K562 (cell line): ENCODE measurements around the gene PLP2. TPM values are rescaled to one million over a fixed set of nuclear protein-coding genes. Genes with fewer than 3 reads are reported as not detected.

ENCODE experiments used
- ATAC-seq: fragments of 200-7000 bp; cut with Tn5 transposase; 3 replicates; pipeline ENCODE4 v1.9.1; 2020; ENCODE audit warnings: moderate library complexity
- BruUV-seq: library from RNA; stranded (reverse); fragments of 400-500 nt; replicated peaks from 2 replicates; lab custom pipeline; 2021; lab: Mats Ljungman, UMichigan
- CTCF ChIA-PET: fragments of 300-600 bp; formaldehyde crosslinking; extraction: SDS; loops from one replicate; lab custom pipeline; 2021; ENCODE audit warnings: low intra/inter-chr PET ratio; lab: Yijun Ruan, JAX
- POLR2A ChIA-PET: fragments of 300-600, 350-650 bp; sonication (Branson Sonifier 250); formaldehyde crosslinking; extraction: SDS; loops from one replicate; lab custom pipeline; 2021; ENCODE audit warnings: antibody characterized with exemption, inconsistent platforms; lab: Yijun Ruan, JAX
- DNase-seq, 4 experiments: peaks; one replicate each; pipeline versions ENCODE4 v3.0.0 to v3.0.0-alpha.2; 2011 to 2018; ENCODE audit warnings: low spot score in 3 of 4, mixed read lengths in 3 of 4; ENCODE audit errors: extremely low read depth in 1 of 4
- FAIRE-seq: peaks from 2 replicates; lab custom pipeline; 2011; peaks lifted over from hg19 to GRCh38; lab: Jason Lieb, UNC
- H2AFZ ChIP-seq: 2 replicates; pipeline ENCODE4 v1.6.0; 2011; ENCODE audit warnings: low read depth, low read length, control low read depth, inconsistent platforms
- H3K27ac ChIP-seq: fragments of 200-600 bp; 3 replicates; pipeline ENCODE4 v1.8.0; 2011; ENCODE audit warnings: low read depth, mild to moderate bottlenecking, control low read depth, inconsistent platforms, low read length, moderate library complexity, mixed read lengths; ENCODE audit errors: extremely low read depth
- H3K27me3 ChIP-seq, 2 experiments: fragments of 300-600 bp in 1 of 2; 2 replicates in 1 of 2; 3 replicates in 1 of 2; pipeline versions ENCODE4 v1.6.0 to v1.8.0; 2011; ENCODE audit warnings: inconsistent platforms in 2 of 2, low read length in 2 of 2, mild to moderate bottlenecking in 1 of 2, mixed read lengths in 1 of 2, moderate library complexity in 1 of 2; ENCODE audit not compliant: control insufficient read depth in 2 of 2, insufficient read depth in 2 of 2
- H3K36me3 ChIP-seq: fragments of 300-600 bp; 3 replicates; pipeline ENCODE4 v1.8.0; 2011; ENCODE audit warnings: mild to moderate bottlenecking, low read length, inconsistent platforms; ENCODE audit not compliant: control insufficient read depth, insufficient read depth
- H3K4me1 ChIP-seq, 2 experiments: fragments of 200-600 bp in 1 of 2; replicated peaks in 1 of 2; 2 replicates in 1 of 2; 3 replicates in 1 of 2; pipeline versions ENCODE4 v1.5.1 to v1.8.0; 2011; ENCODE audit warnings: inconsistent platforms in 2 of 2, low read length in 2 of 2, mild to moderate bottlenecking in 1 of 2, mixed read lengths in 1 of 2, moderate library complexity in 1 of 2; ENCODE audit not compliant: control insufficient read depth in 2 of 2, insufficient read depth in 2 of 2
- H3K4me2 ChIP-seq: 2 replicates; pipeline ENCODE4 v1.6.1; 2011; ENCODE audit warnings: low read length, control low read depth, inconsistent platforms, mixed read lengths; ENCODE audit not compliant: insufficient read depth
- H3K4me3 ChIP-seq: fragments of 200-600 bp; sonication (generic), shearing (Covaris generic); 2 replicates; pipeline ENCODE4 v1.5.1; 2016; ENCODE audit warnings: control low read depth, inconsistent platforms
- H3K79me2 ChIP-seq: fragments of 200-600 bp; 3 replicates; pipeline ENCODE4 v1.8.0; 2011; ENCODE audit warnings: low read length, inconsistent platforms; ENCODE audit not compliant: control insufficient read depth, insufficient read depth
- H3K9ac ChIP-seq, 2 experiments: 2 replicates each; pipeline versions ENCODE4 v1.6.0 to v1.6.1; 2011; ENCODE audit warnings: low read depth in 2 of 2, low read length in 2 of 2, control low read depth in 1 of 2, inconsistent platforms in 1 of 2, mild to moderate bottlenecking in 1 of 2, mixed read lengths in 1 of 2; ENCODE audit not compliant: insufficient read depth in 1 of 2
- H3K9me1 ChIP-seq: one replicate; pipeline ENCODE4 v1.6.0; 2011; ENCODE audit warnings: inconsistent platforms, mild to moderate bottlenecking, low read length, moderate library complexity; ENCODE audit not compliant: control insufficient read depth, insufficient read depth
- H3K9me3 ChIP-seq: replicated peaks from 2 replicates; pipeline ENCODE4 v1.5.1; 2011; ENCODE audit warnings: low read depth, low read length, inconsistent platforms; ENCODE audit not compliant: control insufficient read depth, insufficient read depth
- H4K20me1 ChIP-seq: replicated peaks from 2 replicates; pipeline ENCODE4 v1.6.1; 2011; ENCODE audit warnings: low read length, inconsistent platforms, mixed read lengths; ENCODE audit not compliant: control insufficient read depth, insufficient read depth
- BCOR ChIP-seq: fragments of 450-650 bp; IDR thresholded peaks from 2 replicates; pipeline ENCODE4 v1.6.1; 2016
- ERF ChIP-seq: fragments of 450-650 bp; formaldehyde crosslinking; IDR thresholded peaks from 2 replicates; pipeline ENCODE4 v1.4.0; 2020; ENCODE audit warnings: mild to moderate bottlenecking, mixed read lengths
- PCBP2 ChIP-seq: fragments of 200-400 bp; formaldehyde crosslinking; IDR thresholded peaks from 2 replicates; pipeline ENCODE4 v1.6.1; 2018; ENCODE audit warnings: low read length, low read depth, mild to moderate bottlenecking, moderate library complexity; ENCODE audit not compliant: poor library complexity, severe bottlenecking
- PHB2 ChIP-seq: fragments of 450-650 bp; IDR thresholded peaks from 2 replicates; pipeline ENCODE4 v1.6.1; 2017; ENCODE audit warnings: low read depth
- PHF8 ChIP-seq: fragments of 200-600 bp; sonication (generic); IDR thresholded peaks from 2 replicates; pipeline ENCODE4 v1.6.1; 2012; ENCODE audit warnings: mixed run types, mild to moderate bottlenecking, inconsistent platforms, low read length, moderate library complexity, borderline replicate concordance
- POLR2B ChIP-seq: fragments of 450-650 bp; IDR thresholded peaks from 2 replicates; pipeline ENCODE4 v1.6.1; 2018; ENCODE audit warnings: low read depth; ENCODE audit not compliant: partially characterized antibody
- RCOR1 ChIP-seq, 2 experiments: IDR thresholded peaks; 2 replicates each; pipeline ENCODE4 v1.6.1; 2012; ENCODE audit warnings: low read depth in 2 of 2, low read length in 2 of 2, borderline replicate concordance in 1 of 2, improper control_type of control experiment in 1 of 2
- SMAD1 ChIP-seq: fragments of 150-350 bp; IDR thresholded peaks from 2 replicates; pipeline ENCODE4 v1.6.1; 2014; ENCODE audit warnings: low read length, low read depth; ENCODE audit not compliant: partially characterized antibody
- TFAM ChIP-seq: fragments of 250-450 bp; sonication (Bioruptor Pico); conservative IDR thresholded peaks from 2 replicates; pipeline ENCODE4 v1.5.0; 2021; ENCODE audit warnings: mild to moderate bottlenecking, moderate library complexity
- ZBTB17 ChIP-seq: fragments of 450-650 bp; formaldehyde crosslinking; IDR thresholded peaks from 2 replicates; pipeline ENCODE4 v1.4.0; 2020; ENCODE audit warnings: mild to moderate bottlenecking
- WGBS: fragments of 100-300 bp; shearing (Covaris generic); methylation state at CpG from one replicate; pipeline ENCODE4 v1.1.6; 2016; ENCODE audit warnings: low coverage, mixed read lengths; ENCODE audit not compliant: insufficient coverage; ENCODE audit errors: missing lambda C conversion rate; 5-methylcytosine and 5-hydroxymethylcytosine counted together
- in situ Hi-C: fragments of 300-500 bp; cut with MboI; formaldehyde crosslinking; loops from 4 replicates; pipeline ENCODE4 v1.15.0; 2018; ENCODE audit warnings: inconsistent platforms, mixed read lengths
- intact Hi-C: fragments of 100-400 bp; cut with micrococcal nuclease; formaldehyde crosslinking; loops from 2 replicates; pipeline ENCODE4 v1.14.2; 2022
- polyA plus RNA-seq, 8 experiments: library from polyadenylated mRNA; depleted of rRNA in 4 of 8; stranded (reverse) in 5 of 8; unstranded in 3 of 8; fragments of >200 nt; fragmentation: Nextera tagmentation in 2 of 8; fragmentation: Illumina TruSeq in 1 of 8; extraction: Ambion mirVana in 2 of 8; extraction: Trizol in 1 of 8; gene quantifications; 2 replicates each; pipeline versions ENCODE4 v1.2.1 to v1.2.3, GENCODE V29; 2011 to 2014; ENCODE audit warnings: inconsistent platforms in 1 of 8, missing spikeins in 1 of 8
- total RNA-seq, 7 experiments: library from RNA; depleted of rRNA in 6 of 7; stranded (reverse); fragments of >200 nt in 6 of 7; fragmentation: Illumina TruSeq in 2 of 7; extraction: Trizol in 2 of 7; gene quantifications; 2 replicates each; pipeline versions ENCODE4 v1.2.1 to v1.2.3, GENCODE V29; 2011 to 2021; ENCODE audit warnings: low replicate concordance in 1 of 7
- TF ChIP-seq, protein P1 (sequence below): fragments of 450-650 bp; IDR thresholded peaks from 2 replicates; pipeline ENCODE4 v1.7.1; 2018; ENCODE audit warnings: mild to moderate bottlenecking, low read depth; ENCODE audit not compliant: partially characterized antibody
- TF ChIP-seq, protein P2 (sequence below), 2 experiments: IDR thresholded peaks; 2 replicates each; pipeline ENCODE4 v1.6.1; 2012; ENCODE audit warnings: improper control_type of control experiment in 2 of 2, low read depth in 2 of 2, low read length in 2 of 2, borderline replicate concordance in 1 of 2
- TF ChIP-seq, protein P3 (sequence below): fragments of 250-450 bp; sonication (Bioruptor Pico); IDR thresholded peaks from 2 replicates; pipeline ENCODE4 v1.5.0; 2021

Gene PLP2
- total and polyA plus RNA-seq, 9 of the 15 experiments (the other 6 are each of a cell fraction or from before 2014, with no cell fraction given), result 34.7 to 236 (median 112) TPM

GRCh38 chrX:49137492-49137891 lies 34.2 kb upstream of the PLP2 start:
- Histone ChIP-seq H3K9me3 (peaks cover 33% of the 10 kb centered on the region), H3K79me2 (peaks cover 22% of the 10 kb centered on the region), H4K20me1 (no peaks in the 10 kb centered on the region), H3K4me1 (peaks cover 0 to 7% of the 10 kb centered on the region in 2 experiments; a peak in 3 of 5 replicates), H3K9ac (no peak overlapping the region), H2AFZ (no peak overlapping the region), H3K9me1 (no peaks in the 10 kb centered on the region), H3K36me3 (peaks cover 63% of the 10 kb centered on the region), H3K4me2 (no peak overlapping the region), H3K27ac (no peak overlapping the region), H3K4me3 (no peak overlapping the region), H3K27me3 (no peaks in the 10 kb centered on the region)
- ATAC-seq (no peak; the same call in 2 of the 3 replicates), DNase-seq (no peak), FAIRE-seq (no peak)
- in situ Hi-C loops, result no loop called here
- ChIA-PET CTCF (no interaction called here), POLR2A (no interaction called here)
- intact Hi-C loops, result no loop called here
- TF ChIP-seq ZBTB17 (CRISPR knock-in tag) (no peak), PHB2 (no peak), ERF (CRISPR knock-in tag) (no peak), POLR2B (no peak), PHF8 (no peak), BCOR (no peak), SMAD1 (no peak), RCOR1 (IDR thresholded peaks at IDR 0.05; ENCODE audit: borderline replicate concordance in 1 of 2, low read depth in 2 of 2, low read length in 2 of 2) (no peak), PCBP2 (no peak), TFAM (CRISPR knock-in tag) (no peak)
- TF ChIP-seq, protein P1, sequence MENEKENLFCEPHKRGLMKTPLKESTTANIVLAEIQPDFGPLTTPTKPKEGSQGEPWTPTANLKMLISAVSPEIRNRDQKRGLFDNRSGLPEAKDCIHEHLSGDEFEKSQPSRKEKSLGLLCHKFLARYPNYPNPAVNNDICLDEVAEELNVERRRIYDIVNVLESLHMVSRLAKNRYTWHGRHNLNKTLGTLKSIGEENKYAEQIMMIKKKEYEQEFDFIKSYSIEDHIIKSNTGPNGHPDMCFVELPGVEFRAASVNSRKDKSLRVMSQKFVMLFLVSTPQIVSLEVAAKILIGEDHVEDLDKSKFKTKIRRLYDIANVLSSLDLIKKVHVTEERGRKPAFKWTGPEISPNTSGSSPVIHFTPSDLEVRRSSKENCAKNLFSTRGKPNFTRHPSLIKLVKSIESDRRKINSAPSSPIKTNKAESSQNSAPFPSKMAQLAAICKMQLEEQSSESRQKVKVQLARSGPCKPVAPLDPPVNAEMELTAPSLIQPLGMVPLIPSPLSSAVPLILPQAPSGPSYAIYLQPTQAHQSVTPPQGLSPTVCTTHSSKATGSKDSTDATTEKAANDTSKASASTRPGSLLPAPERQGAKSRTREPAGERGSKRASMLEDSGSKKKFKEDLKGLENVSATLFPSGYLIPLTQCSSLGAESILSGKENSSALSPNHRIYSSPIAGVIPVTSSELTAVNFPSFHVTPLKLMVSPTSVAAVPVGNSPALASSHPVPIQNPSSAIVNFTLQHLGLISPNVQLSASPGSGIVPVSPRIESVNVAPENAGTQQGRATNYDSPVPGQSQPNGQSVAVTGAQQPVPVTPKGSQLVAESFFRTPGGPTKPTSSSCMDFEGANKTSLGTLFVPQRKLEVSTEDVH, result no peak
- TF ChIP-seq, protein P2, sequence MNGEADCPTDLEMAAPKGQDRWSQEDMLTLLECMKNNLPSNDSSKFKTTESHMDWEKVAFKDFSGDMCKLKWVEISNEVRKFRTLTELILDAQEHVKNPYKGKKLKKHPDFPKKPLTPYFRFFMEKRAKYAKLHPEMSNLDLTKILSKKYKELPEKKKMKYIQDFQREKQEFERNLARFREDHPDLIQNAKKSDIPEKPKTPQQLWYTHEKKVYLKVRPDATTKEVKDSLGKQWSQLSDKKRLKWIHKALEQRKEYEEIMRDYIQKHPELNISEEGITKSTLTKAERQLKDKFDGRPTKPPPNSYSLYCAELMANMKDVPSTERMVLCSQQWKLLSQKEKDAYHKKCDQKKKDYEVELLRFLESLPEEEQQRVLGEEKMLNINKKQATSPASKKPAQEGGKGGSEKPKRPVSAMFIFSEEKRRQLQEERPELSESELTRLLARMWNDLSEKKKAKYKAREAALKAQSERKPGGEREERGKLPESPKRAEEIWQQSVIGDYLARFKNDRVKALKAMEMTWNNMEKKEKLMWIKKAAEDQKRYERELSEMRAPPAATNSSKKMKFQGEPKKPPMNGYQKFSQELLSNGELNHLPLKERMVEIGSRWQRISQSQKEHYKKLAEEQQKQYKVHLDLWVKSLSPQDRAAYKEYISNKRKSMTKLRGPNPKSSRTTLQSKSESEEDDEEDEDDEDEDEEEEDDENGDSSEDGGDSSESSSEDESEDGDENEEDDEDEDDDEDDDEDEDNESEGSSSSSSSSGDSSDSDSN (IDR thresholded peaks at IDR 0.05; ENCODE audit: borderline replicate concordance in 1 of 2, low read depth in 2 of 2, low read length in 2 of 2), result no peak
- TF ChIP-seq, protein P3, sequence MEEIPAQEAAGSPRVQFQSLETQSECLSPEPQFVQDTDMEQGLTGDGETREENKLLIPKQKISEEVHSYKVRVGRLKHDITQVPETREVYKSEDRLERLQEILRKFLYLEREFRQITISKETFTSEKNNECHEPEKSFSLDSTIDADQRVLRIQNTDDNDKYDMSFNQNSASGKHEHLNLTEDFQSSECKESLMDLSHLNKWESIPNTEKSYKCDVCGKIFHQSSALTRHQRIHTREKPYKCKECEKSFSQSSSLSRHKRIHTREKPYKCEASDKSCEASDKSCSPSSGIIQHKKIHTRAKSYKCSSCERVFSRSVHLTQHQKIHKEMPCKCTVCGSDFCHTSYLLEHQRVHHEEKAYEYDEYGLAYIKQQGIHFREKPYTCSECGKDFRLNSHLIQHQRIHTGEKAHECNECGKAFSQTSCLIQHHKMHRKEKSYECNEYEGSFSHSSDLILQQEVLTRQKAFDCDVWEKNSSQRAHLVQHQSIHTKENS (CRISPR knock-in tag), result no peak
- BruUV-seq, result no TSS peak
- WGBS, result 100% methylated on average over 1 of the region's 1 CpG
